K562 (cell line): ENCODE data around the gene POMGNT1. TPM values are rescaled to one million over a fixed set of nuclear protein-coding genes. Genes with fewer than 3 reads are reported as not detected.
A peak's percentile ranks its signal among the peaks of the same experiment; 100 is the strongest.

Experiments
- ATF1 ChIP-seq, 2 experiments: fragments of 450-650 bp in 1 of 2; IDR thresholded peaks; 2 replicates each; pipeline ENCODE4 v1.6.1; 2016; ENCODE audit warnings: missing compliant biosample characterization in 1 of 2, missing genetic modification characterization in 1 of 2
- CBX3 ChIP-seq, 2 experiments: IDR thresholded peaks; 1 replicate in 1 of 2; 2 replicates in 1 of 2; pipeline ENCODE4 v1.6.1; 2012; ENCODE audit warnings: inconsistent platforms in 2 of 2, low read length in 2 of 2, borderline replicate concordance in 1 of 2, control low read depth in 1 of 2
- DPF2 ChIP-seq: fragments of 450-650 bp; IDR thresholded peaks from 2 replicates; pipeline ENCODE4 v1.6.1; 2016
- HLTF ChIP-seq: fragments of 450-650 bp; IDR thresholded peaks from 2 replicates; pipeline ENCODE4 v1.6.1; 2016
- NEUROD1 ChIP-seq: fragments of 150-350 bp; IDR thresholded peaks from 2 replicates; pipeline ENCODE4 v1.6.1; 2014; ENCODE audit warnings: borderline replicate concordance, low read length, low read depth; ENCODE audit not compliant: partially characterized antibody
- NFIC ChIP-seq: fragments of 450-650 bp; IDR thresholded peaks from 2 replicates; pipeline ENCODE4 v1.6.1; 2017; ENCODE audit warnings: mild to moderate bottlenecking, inconsistent platforms
- OTX1 ChIP-seq: fragments of 450-650 bp; formaldehyde crosslinking; IDR thresholded peaks from 2 replicates; pipeline ENCODE4 v1.4.0; 2022; ENCODE audit warnings: mild to moderate bottlenecking
- POLR2H ChIP-seq: IDR thresholded peaks from 2 replicates; pipeline ENCODE4 v1.6.1; 2016; ENCODE audit warnings: missing genetic modification characterization, low read depth, mild to moderate bottlenecking, control low read depth, missing compliant biosample characterization, moderate library complexity
- SAFB ChIP-seq: fragments of 200-400 bp; formaldehyde crosslinking; IDR thresholded peaks from 2 replicates; pipeline ENCODE4 v1.6.1; 2017; ENCODE audit warnings: low read depth, low read length, borderline replicate concordance
- SMARCB1 ChIP-seq: IDR thresholded peaks from 2 replicates; pipeline ENCODE4 v1.6.1; 2011; ENCODE audit warnings: improper control_type of control experiment, low read depth; ENCODE audit not compliant: insufficient read length
- TARDBP ChIP-seq: fragments of 450-650 bp; IDR thresholded peaks from 2 replicates; pipeline ENCODE4 v1.6.1; 2016
- THRB ChIP-seq: fragments of 450-650 bp; formaldehyde crosslinking; conservative IDR thresholded peaks from 2 replicates; pipeline ENCODE4 v1.4.0; 2022; ENCODE audit warnings: mild to moderate bottlenecking, missing genetic modification characterization
- ZBTB5 ChIP-seq: fragments of 450-650 bp; IDR thresholded peaks from 2 replicates; pipeline ENCODE4 v1.6.1; 2017; ENCODE audit warnings: antibody characterized with exemption
- ZNF12 ChIP-seq: sonication (generic); formaldehyde crosslinking; IDR thresholded peaks from 2 replicates; pipeline ENCODE4 v1.4.0; 2020; ENCODE audit warnings: mild to moderate bottlenecking, missing genetic modification reagents
- ZNF232 ChIP-seq: sonication (generic); formaldehyde crosslinking; IDR thresholded peaks from 2 replicates; pipeline ENCODE4 v1.8.0; 2022; ENCODE audit warnings: mild to moderate bottlenecking, missing genetic modification reagents
- ZNF384 ChIP-seq: IDR thresholded peaks from 2 replicates; pipeline ENCODE4 v1.6.1; 2012; ENCODE audit warnings: low read depth, low read length, improper control_type of control experiment
- ZNF79 ChIP-seq: fragments of 250-450 bp; sonication (Bioruptor Pico); IDR thresholded peaks from 2 replicates; pipeline ENCODE4 v1.4.0; 2020; ENCODE audit warnings: low read depth, mild to moderate bottlenecking, moderate library complexity
- polyA plus RNA-seq, 8 experiments: library from polyadenylated mRNA; depleted of rRNA in 4 of 8; stranded (reverse) in 5 of 8; unstranded in 3 of 8; fragments of >200 nt; fragmentation: Nextera tagmentation in 2 of 8; fragmentation: Illumina TruSeq in 1 of 8; extraction: Ambion mirVana in 2 of 8; extraction: Trizol in 1 of 8; gene quantifications; 2 replicates each; pipeline versions ENCODE4 v1.2.1 to v1.2.3, GENCODE V29; 2011 to 2014; ENCODE audit warnings: inconsistent platforms in 1 of 8, missing spikeins in 1 of 8
- total RNA-seq, 7 experiments: library from RNA; depleted of rRNA in 6 of 7; stranded (reverse); fragments of >200 nt in 6 of 7; fragmentation: Illumina TruSeq in 2 of 7; extraction: Trizol in 2 of 7; gene quantifications; 2 replicates each; pipeline versions ENCODE4 v1.2.1 to v1.2.3, GENCODE V29; 2011 to 2021; ENCODE audit warnings: low replicate concordance in 1 of 7
- TF ChIP-seq, protein P1 (sequence below): fragments of 250-450 bp; sonication (Bioruptor Pico); IDR thresholded peaks from 2 replicates; pipeline ENCODE4 v1.4.0; 2020; ENCODE audit warnings: mild to moderate bottlenecking, moderate library complexity
- TF ChIP-seq, protein P2 (sequence below): fragments of 250-450 bp; sonication (Bioruptor Pico); IDR thresholded peaks from 2 replicates; pipeline ENCODE4 v1.4.0; 2020; ENCODE audit warnings: mild to moderate bottlenecking, moderate library complexity

Gene POMGNT1
- total and polyA plus RNA-seq, 9 of the 15 experiments (the other 6 are each of a cell fraction or from before 2014, with no cell fraction given), result 14.1 to 58.9 (median 37.8) TPM

GRCh38 chr1:46159516-46159915 lies 38.7 kb downstream of the POMGNT1 start (continued):
- TF ChIP-seq, protein P1, sequence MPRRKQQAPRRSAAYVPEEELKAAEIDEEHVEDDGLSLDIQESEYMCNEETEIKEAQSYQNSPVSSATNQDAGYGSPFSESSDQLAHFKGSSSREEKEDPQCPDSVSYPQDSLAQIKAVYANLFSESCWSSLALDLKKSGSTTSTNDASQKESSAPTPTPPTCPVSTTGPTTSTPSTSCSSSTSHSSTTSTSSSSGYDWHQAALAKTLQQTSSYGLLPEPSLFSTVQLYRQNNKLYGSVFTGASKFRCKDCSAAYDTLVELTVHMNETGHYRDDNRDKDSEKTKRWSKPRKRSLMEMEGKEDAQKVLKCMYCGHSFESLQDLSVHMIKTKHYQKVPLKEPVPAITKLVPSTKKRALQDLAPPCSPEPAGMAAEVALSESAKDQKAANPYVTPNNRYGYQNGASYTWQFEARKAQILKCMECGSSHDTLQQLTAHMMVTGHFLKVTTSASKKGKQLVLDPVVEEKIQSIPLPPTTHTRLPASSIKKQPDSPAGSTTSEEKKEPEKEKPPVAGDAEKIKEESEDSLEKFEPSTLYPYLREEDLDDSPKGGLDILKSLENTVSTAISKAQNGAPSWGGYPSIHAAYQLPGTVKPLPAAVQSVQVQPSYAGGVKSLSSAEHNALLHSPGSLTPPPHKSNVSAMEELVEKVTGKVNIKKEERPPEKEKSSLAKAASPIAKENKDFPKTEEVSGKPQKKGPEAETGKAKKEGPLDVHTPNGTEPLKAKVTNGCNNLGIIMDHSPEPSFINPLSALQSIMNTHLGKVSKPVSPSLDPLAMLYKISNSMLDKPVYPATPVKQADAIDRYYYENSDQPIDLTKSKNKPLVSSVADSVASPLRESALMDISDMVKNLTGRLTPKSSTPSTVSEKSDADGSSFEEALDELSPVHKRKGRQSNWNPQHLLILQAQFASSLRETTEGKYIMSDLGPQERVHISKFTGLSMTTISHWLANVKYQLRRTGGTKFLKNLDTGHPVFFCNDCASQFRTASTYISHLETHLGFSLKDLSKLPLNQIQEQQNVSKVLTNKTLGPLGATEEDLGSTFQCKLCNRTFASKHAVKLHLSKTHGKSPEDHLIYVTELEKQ (CRISPR knock-in tag), result no peak
- TF ChIP-seq DPF2 (peak; percentile 60; the same call in 1 of the 2 replicates), TARDBP (0 out of 2 replicates have a peak, but pooled peaks have one; percentile 32), CBX3 (IDR thresholded peaks at IDR 0.05; ENCODE audit: borderline replicate concordance in 1 of 2, low read length in 2 of 2) (no peak), ZBTB5 (no peak), ZNF384 (no peak), SAFB (no peak), ZNF12 (CRISPR knock-in tag) (no peak), OTX1 (CRISPR knock-in tag) (0 out of 2 replicates have a peak, but pooled peaks have one; percentile 44), NEUROD1 (no peak), ATF1 (CRISPR knock-in tag; IDR thresholded peaks at IDR 0.05) (no peak), ATF1 (tag; IDR thresholded peaks at IDR 0.05) (no peak), ZNF232 (CRISPR knock-in tag) (no peak), HLTF (0 out of 2 replicates have a peak, but pooled peaks have one; percentile 46), NFIC (0 out of 2 replicates have a peak, but pooled peaks have one; percentile 20), ZNF79 (CRISPR knock-in tag) (no peak), THRB (CRISPR knock-in tag) (0 out of 2 replicates have a peak, but pooled peaks have one; percentile 42), SMARCB1 (no peak), POLR2H (tag) (no peak)
- TF ChIP-seq, protein P2, sequence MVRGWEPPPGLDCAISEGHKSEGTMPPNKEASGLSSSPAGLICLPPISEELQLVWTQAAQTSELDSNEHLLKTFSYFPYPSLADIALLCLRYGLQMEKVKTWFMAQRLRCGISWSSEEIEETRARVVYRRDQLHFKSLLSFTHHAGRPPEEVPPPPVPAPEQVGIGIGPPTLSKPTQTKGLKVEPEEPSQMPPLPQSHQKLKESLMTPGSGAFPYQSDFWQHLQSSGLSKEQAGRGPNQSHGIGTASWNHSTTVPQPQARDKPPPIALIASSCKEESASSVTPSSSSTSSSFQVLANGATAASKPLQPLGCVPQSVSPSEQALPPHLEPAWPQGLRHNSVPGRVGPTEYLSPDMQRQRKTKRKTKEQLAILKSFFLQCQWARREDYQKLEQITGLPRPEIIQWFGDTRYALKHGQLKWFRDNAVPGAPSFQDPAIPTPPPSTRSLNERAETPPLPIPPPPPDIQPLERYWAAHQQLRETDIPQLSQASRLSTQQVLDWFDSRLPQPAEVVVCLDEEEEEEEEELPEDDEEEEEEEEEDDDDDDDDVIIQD (CRISPR knock-in tag), result no peak
